Endometrial microvascular endothelial cells (primary cell): ENCODE data around the gene MATK. TPM values are rescaled to one million over a fixed set of nuclear protein-coding genes. Genes with fewer than 3 reads are reported as not detected.

Experiments
- in situ Hi-C: cut with HindIII; loops from 2 replicates; pipeline ENCODE4 v1.10.0; 2017; ENCODE audit warnings: low sequenced_read_pairs, low pct_unique_long_range_greater_than_20kb; ENCODE audit errors: inconsistent ontology term
- total RNA-seq: library from RNA; depleted of rRNA; stranded (reverse); fragments of >200 nt; gene quantifications from one replicate; pipeline ENCODE4 v1.2.3, GENCODE V29; 2015; ENCODE audit errors: inconsistent ontology term

MATK gene
- total RNA-seq, 1 donor from 2014 or later, result not detected

- in situ Hi-C loops, result no loop called here
Observed at GRCh38 chr19:3798137-3798536, 12.0 kb upstream of the MATK start.

DNA sequence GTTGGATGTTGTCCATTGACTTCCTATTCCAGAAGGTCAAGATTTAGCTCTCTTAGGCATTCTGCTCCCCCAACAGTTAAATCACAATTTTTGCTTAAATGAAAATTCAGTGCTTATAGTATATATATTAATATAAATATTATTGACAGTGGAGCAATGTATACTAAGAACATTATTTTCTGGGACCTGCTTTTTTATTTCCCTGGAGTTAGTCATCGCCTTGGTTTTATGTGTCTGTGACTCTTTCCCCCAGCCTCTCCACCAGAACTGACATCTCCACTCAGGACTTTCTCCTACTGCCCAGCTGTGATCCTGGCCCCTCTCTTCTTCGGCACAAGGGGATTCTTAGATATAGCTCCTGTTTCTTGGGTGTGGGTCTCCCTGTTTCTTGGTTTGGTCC is 10.2 kb upstream of the MATK start:
- in situ Hi-C loops, result no loop called here

DNA sequence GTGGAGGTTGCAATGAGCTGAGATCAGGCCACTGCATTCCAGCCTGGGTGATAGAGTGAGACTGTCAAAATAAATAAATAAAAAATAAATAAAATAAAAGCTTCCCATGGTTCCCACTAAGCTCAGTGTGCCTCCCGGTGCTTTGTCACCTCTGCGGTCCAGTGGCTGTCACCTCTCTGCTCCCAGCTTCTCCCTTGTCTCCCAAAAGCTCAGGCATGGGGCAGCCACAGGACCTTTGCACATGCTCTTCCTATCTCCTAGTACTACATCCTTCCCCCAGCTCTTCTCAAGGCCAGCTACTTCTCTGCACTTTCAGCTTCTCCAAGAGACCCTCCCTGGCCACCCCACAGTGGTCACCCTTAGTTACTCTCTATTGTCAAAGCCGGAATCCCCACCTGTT is 7.6 kb upstream of the MATK start:
- in situ Hi-C loops, result no loop called here

DNA sequence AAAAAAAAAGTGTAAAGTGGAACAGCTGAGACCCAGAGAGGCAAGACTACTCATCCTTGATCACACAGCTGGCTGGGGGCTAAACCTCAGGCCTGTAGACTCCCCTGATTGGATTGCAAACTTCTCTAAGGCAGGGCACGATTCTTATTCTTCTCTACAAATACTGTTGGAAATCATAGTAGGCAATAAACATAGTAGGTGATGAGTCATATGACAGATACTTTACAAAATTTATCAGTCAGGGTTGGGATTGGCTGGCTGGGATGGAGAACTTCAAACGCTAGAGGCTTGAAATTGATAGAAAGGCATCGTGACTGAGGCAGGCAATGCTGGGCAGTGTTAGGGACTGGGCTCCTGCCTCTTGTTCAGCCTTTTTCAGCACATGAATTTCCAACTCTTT is 5.9 kb upstream of the MATK start:
- in situ Hi-C loops, result no loop called here

GRCh38 chr19:3790941-3791340 is 4.8 kb upstream of the MATK start:
- in situ Hi-C loops, result no loop called here

DNA sequence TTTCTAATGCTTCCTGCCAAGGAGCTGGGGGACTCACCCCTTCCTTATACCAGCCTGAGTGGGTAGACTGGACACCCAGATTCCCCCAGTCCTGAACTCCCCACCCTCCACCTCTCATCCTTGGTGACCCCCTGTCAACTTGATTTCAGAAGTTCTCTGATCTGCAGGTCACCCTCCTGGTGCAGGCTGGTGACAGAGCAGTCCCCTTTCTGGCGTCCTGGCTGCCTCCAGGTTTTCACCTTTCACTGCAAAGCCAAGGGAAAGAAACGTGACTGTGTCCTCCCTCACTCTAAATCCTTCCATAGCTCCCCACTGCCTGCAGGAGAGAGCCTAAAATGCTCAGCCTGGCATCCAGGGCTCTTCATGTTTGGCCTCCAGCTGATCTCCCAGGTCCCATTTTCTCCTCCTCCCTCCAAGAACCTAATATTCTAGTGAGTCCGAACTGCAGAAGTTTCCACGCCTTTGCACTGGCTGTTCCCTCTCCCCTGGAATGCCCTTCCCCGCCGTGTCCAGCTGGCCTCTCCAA is 4.1 kb upstream of the MATK start:
- in situ Hi-C loops, result no loop called here

GRCh38 chr19:3788996-3789778 is 3.0 kb upstream of the MATK start:
- in situ Hi-C loops, result no loop called here

DNA sequence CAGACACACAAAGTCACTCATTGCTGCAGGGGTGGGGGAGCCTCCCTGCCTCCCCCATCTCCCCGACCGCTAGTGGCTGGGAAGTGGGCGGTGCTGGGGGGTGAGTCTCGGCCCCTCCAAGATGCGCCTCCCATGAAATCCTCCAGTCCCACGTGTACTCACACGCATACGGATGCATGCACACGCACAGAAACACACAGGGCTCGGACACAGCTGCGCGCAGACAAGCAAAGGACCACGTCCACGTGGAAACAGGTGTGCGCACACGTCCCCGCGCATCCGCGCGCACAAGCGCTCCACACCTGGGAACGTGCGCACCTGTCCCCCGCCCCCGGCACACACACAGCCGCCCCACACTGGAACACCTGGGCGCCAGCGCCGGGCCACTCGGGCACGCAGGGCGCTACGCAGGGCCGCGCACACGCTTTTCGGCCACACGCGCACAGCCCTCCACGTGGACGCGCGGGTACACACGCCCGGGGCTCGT is 687 bp downstream of the MATK start:
- in situ Hi-C loops, result no loop called here

- in situ Hi-C loops, result no loop called here
Observed at GRCh38 chr19:3784607-3785450, 1.4 kb downstream of the MATK start.

GRCh38 chr19:3783660-3784584 is 2.3 kb downstream of the MATK start:
- in situ Hi-C loops, result no loop called here

DNA sequence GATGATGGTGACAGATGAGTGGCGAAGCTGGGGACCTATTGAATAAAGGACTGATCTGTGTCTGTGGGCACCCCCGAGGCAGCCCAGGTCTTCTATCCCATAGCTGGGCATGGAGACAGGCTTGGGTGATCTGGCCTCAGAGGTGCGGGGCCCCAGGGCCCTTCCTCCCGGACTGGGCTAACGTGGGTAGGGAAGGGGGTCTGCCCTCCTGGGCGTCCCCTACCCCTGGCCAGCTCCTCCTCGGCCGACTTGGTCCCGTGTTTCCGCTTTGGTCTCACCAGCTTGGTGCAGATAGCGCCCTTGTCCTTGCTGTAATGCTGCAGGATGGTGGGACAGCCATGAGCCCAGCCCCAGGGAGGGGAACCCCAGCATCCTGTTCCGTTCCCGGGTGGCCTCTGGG is 3.3 kb downstream of the MATK start:
- in situ Hi-C loops, result no loop called here

- in situ Hi-C loops, result no loop called here
Observed at GRCh38 chr19:3782330-3782729, 3.9 kb downstream of the MATK start.

- in situ Hi-C loops, result no loop called here
Observed at GRCh38 chr19:3781603-3782002, 4.6 kb downstream of the MATK start.

DNA sequence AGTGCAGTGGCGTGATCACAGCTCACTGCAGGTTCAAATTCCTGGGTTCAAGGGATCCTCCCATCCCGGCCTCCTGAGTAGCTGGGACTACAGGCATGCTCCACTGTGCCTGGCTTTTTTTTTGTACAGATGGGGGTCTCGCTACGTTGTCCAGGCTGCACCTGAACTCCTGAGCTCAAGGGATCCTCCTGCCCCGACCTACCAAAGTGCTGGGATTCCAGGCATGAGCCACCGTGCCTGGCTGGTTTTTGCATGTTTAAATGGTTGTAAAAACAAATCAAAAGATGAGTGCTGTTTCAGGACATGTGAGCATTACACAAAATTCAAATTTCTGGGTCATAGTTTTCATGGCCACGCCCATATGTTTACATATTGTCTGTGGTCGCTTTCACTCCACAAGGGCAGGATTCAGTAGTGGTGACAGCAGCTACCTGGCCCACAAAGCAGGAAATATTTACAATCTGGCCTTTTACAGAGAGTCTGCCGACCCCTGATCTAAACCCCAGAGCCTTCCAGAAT is 5.3 kb downstream of the MATK start:
- in situ Hi-C loops, result no loop called here

GRCh38 chr19:3778899-3779723 is 7.1 kb downstream of the MATK start:
- in situ Hi-C loops, result no loop called here

- in situ Hi-C loops, result no loop called here
Observed at GRCh38 chr19:3778104-3778867, 7.9 kb downstream of the MATK start.

DNA sequence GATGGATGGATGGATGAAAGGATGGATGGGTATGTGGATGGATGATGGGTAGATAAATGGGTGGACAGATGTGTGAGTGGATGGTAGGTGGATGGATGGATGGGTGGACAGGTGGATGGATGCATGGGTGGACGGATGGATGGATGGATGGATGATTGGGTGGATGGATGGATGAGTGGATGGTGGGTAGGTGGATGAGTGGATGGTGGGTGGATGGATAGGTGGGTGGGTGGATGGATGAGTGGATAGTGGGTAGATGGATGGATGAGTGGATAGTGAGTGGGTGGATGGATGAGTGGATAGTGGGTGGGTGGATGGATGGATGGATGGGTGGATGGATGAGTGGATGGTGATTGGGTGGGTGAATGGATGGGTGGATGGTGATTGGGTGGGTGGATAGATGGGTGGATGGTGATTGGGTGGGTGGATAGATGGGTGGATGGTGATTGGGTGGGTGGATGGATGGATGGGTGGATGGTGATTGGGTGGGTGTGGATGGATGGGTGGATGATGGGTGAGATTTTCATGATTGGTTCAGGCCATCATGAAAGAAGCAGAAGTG is 9.6 kb downstream of the MATK start:
- in situ Hi-C loops, result no loop called here
